Measurements from ENCODE around the gene HDHD3.

The HDHD3 gene

DNA sequence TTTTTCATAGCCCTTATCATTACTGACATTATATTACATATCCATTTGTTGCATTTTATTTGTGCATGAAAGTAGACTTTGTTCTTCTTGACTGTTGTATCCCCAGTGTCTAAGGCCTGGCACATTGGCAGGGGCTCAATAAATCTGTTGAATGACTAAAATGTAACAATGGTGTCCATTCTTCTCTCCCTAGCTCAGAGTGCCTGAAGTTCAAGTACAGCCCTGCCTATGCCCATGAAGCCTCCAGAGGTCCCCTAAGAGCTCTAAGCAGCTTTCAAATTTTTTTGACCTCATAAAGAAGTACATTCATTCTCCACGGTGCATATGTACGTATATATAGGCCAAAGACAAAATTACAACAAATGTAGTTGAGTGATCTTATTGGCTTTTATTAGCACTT, 31.6 kb downstream of the HDHD3 start:
- DNase-seq (ENCODE audit: extremely low read depth, low read depth) = no peak
- TF ChIP-seq, protein P1, sequence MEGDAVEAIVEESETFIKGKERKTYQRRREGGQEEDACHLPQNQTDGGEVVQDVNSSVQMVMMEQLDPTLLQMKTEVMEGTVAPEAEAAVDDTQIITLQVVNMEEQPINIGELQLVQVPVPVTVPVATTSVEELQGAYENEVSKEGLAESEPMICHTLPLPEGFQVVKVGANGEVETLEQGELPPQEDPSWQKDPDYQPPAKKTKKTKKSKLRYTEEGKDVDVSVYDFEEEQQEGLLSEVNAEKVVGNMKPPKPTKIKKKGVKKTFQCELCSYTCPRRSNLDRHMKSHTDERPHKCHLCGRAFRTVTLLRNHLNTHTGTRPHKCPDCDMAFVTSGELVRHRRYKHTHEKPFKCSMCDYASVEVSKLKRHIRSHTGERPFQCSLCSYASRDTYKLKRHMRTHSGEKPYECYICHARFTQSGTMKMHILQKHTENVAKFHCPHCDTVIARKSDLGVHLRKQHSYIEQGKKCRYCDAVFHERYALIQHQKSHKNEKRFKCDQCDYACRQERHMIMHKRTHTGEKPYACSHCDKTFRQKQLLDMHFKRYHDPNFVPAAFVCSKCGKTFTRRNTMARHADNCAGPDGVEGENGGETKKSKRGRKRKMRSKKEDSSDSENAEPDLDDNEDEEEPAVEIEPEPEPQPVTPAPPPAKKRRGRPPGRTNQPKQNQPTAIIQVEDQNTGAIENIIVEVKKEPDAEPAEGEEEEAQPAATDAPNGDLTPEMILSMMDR (IDR thresholded peaks at IDR 0.05; ENCODE audit: low read depth, low read length, missing control alignments) = no peak
- H3K4me3 ChIP-seq (replicated peaks; ENCODE audit: low read depth, low read length) = no peak overlapping the region

DNA sequence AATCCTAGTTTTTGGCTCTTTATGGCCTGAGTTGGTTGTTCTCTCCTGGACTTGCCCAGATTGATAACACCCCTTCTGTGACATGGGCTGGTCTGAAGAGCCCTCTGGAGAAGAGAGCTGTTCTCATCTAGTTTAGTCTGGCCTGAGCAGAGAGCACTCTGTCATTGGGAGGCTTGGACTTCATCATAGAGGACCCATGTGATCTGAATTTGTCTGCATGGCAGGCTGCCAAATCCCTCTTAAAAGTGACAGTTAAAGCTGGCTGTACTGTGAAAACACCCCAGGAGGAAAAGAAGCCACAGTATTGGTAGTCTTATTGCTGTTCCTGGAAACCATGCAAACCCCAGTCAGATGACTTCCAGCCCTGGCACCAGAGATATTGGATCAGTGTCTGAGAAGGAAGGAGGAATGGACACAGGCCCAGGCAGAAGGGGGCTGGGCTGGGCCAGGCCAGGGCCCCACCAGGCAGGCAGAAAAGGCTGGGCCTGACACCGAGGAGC, 33.0 kb downstream of the HDHD3 start:
- H3K4me3 ChIP-seq (replicated peaks; ENCODE audit: low read depth, low read length) = no peak overlapping the region
- peak; percentile 32 for DNase-seq (ENCODE audit: extremely low read depth, low read depth)
- TF ChIP-seq, protein P1 (IDR thresholded peaks at IDR 0.05; ENCODE audit: low read depth, low read length, missing control alignments) = no peak

DNA sequence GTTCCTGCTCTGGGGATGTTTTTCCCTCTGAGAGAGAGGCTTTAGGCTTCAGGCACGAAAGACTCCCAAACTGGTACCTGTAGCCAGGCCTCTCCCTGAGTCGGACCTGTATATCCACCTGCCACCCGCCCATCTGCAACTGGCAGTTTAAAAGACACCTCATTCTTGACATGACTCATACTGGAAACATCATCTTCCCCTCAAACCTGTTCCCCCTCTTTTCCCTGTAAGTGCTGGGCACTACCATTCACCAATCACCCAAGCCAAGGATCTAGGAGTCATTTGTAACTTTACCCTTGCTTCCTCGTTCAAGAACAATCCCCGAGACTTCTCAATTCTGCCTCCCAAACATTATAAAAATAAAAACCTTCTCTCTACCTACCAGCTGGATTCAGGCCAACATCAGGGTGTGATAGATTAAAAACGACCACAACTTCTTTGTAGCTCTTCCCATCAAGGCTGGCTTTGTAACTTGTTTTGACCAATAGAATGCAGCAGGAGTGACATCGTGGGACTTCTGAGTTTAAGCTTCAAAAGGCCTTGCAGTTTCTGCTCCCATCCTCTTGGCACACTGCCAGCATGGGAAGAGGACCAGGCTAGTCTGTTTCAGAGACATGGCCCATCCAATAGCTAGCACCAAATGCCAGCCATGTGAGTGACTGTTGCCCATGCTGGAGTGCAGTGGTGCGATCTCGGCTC, 34.9 kb downstream of the HDHD3 start:
- H3K4me3 ChIP-seq (replicated peaks; ENCODE audit: low read depth, low read length) = no peak overlapping the region
- no peak for DNase-seq (ENCODE audit: extremely low read depth, low read depth)
- TF ChIP-seq, protein P1 (IDR thresholded peaks at IDR 0.05; ENCODE audit: low read depth, low read length, missing control alignments) = no peak

DNA sequence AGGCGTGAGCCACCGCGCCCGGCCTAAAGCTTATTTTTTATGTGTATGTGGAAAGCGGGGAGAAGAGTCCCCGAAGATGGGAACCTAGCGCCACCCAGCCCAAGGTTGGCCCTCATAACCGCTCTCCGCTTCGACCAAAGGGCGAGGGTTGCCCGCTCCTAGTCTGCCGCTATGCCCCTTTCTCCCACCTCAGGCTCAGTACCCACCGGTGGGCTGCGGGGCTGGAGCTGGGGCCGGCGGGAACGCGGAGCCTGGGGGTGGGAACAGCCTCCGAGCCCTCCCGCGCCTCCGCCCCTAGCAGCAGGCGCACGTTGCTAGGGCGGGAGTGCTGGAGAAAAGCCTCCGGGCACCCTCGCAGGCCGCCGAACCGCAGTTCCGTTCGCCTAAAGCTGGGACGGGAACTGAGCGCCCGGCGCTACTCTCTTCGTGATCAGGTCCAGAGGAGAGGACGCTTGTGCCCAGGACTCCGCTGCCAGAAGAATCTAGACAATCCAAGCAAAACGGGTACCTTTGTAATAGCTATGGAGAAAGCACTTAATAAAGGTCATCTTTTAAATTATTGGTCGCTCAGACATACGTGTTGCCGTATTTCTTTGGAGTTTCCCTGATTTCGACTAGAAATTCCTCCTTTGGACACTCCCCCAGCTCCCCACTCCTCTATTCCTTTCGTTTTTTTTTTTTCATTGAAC, 36.6 kb downstream of the HDHD3 start, which contains the start of gene WDR31:
Gene WDR31 (minus strand): TSS at position 265 of the 689 bp plus-strand sequence. CDS start 8,253 bp downstream, outside the sequence.
- H3K4me3 ChIP-seq (replicated peaks; ENCODE audit: low read depth, low read length) = peak within 1 kb of the TSS; percentile 72
- peak; percentile 53 for DNase-seq (ENCODE audit: extremely low read depth, low read depth)
- TF ChIP-seq, protein P1 (IDR thresholded peaks at IDR 0.05; ENCODE audit: low read depth, low read length, missing control alignments) = no peak

DNA sequence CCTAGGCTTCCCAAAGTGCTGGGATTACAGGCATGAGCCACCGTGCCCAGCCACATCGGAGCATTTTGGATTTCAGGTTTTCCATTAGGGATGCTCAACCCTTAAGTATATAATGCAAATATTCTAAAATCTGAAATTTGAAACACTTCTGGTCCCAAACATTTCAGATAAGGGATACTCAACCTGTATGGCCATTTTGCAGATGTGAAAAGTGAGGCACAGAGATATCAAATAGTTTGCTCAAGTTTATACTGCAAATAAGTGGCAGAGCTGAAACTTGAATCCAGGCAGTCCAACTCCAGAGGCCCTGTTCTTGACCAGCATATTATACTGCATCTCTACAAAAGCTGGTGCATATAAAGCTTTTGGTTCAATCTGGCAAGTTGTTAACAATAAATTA, 39.1 kb downstream of the HDHD3 start:
- H3K4me3 ChIP-seq (replicated peaks; ENCODE audit: low read depth, low read length) = no peak overlapping the region
- TF ChIP-seq, protein P1 (IDR thresholded peaks at IDR 0.05; ENCODE audit: low read depth, low read length, missing control alignments) = no peak
- DNase-seq (ENCODE audit: extremely low read depth, low read depth) = no peak

DNA sequence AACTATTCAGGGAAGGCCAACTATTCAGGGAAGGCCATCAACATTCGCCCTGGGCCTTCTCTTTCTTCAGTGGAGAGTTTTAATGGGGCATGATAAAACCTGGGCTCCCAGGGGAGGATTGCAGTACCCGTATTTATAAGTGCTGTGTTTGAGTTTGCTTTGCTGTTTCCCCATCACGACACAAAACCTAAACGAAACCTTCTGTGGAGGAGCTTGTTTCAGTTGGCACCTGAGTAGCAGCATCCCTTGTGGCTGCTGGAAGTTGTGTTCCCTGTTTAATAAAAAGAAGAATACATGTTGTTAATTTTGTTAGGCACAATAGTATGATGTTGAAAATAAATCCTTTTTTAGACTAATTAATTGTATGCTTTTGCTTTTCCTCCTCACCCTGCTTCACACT, 45.0 kb downstream of the HDHD3 start:
- TF ChIP-seq, protein P1 (IDR thresholded peaks at IDR 0.05; ENCODE audit: low read depth, low read length, missing control alignments) = no peak
- no peak for DNase-seq (ENCODE audit: extremely low read depth, low read depth)
- H3K4me3 ChIP-seq (replicated peaks; ENCODE audit: low read depth, low read length) = no peak overlapping the region

All from HFF-Myc (cell line).